HCT116 (cell line): ENCODE measurements around the gene GMPR2. TPM values are rescaled to one million over a fixed set of nuclear protein-coding genes. Genes with fewer than 3 reads are reported as not detected.

ENCODE experiments used
- ATAC-seq: fragments of 200-7000 bp; cut with Tn5 transposase; 2 replicates; pipeline ENCODE4 v1.9.1; 2020; ENCODE audit warnings: mild to moderate bottlenecking, moderate library complexity
- BruUV-seq: library from RNA; stranded (reverse); fragments of 400-500 nt; replicated peaks from 2 replicates; lab custom pipeline; 2021; lab: Mats Ljungman, UMichigan
- CTCF ChIA-PET: fragments of 300-600 bp; sonication (Branson Sonifier 250); formaldehyde crosslinking; loops from one replicate; lab custom pipeline; 2021; ENCODE audit warnings: antibody characterized with exemption; lab: Charles Lee
- POLR2A ChIA-PET: fragments of 300-600, 350-600 bp; sonication (Branson Sonifier 250); formaldehyde crosslinking; loops from one replicate; lab custom pipeline; 2021; ENCODE audit warnings: antibody characterized with exemption; lab: Charles Lee
- RAD21 ChIA-PET, 2 experiments: fragments of 300-600 bp; sonication (Branson Sonifier 250); formaldehyde crosslinking; loops; one replicate each; lab custom pipeline; 2023; ENCODE audit warnings: low total read pairs in 2 of 2; ENCODE audit not compliant: uncharacterized antibody in 2 of 2, unreplicated experiment in 2 of 2, low non-redundant PET in 1 of 2; lab: Charles Lee
- DNase-seq: peaks from one replicate; pipeline ENCODE4 v3.0.0-alpha.2; 2010; ENCODE audit warnings: low read depth, low spot score
- H2AFZ ChIP-seq: fragments of 200-600 bp; shearing (Covaris generic), sonication (generic); 2 replicates; pipeline ENCODE4 v1.6.1; 2017; ENCODE audit warnings: low read depth, mixed run types, mixed read lengths, antibody characterized with exemption, low read length; ENCODE audit not compliant: poor library complexity, severe bottlenecking
- H3K27ac ChIP-seq: 2 replicates; pipeline ENCODE4 v1.5.1; 2012; ENCODE audit warnings: low read depth, low read length
- H3K27me3 ChIP-seq: fragments of 200-600 bp; sonication (generic); 2 replicates; pipeline ENCODE4 v1.6.1; 2016; ENCODE audit warnings: mixed run types, low read length, mixed read lengths; ENCODE audit not compliant: insufficient read depth
- H3K36me3 ChIP-seq, 2 experiments: fragments of 200-500 bp in 1 of 2; fragments of 200-600 bp in 1 of 2; sonication (Bioruptor generic) in 1 of 2; sonication (generic) in 1 of 2; 2 replicates each; pipeline versions ENCODE4 v1.5.1 to v1.6.1; 2014 to 2016; ENCODE audit warnings: low read length in 2 of 2, inconsistent platforms in 1 of 2, mixed read lengths in 1 of 2, mixed run types in 1 of 2; ENCODE audit not compliant: insufficient read depth in 2 of 2, control insufficient read depth in 1 of 2
- H3K4me1 ChIP-seq, 2 experiments: fragments of 200-600 bp in 1 of 2; sonication (generic) in 1 of 2; 2 replicates each; pipeline versions ENCODE4 v1.5.1 to v1.6.1; 2012 to 2017; ENCODE audit warnings: low read length in 2 of 2, inconsistent platforms in 1 of 2, mild to moderate bottlenecking in 1 of 2, mixed read lengths in 1 of 2, mixed run types in 1 of 2, moderate library complexity in 1 of 2; ENCODE audit not compliant: insufficient read depth in 2 of 2, control insufficient read depth in 1 of 2
- H3K4me2 ChIP-seq: fragments of 200-600 bp; sonication (generic); 2 replicates; pipeline ENCODE4 v1.6.1; 2017; ENCODE audit warnings: mixed run types, low read length, mixed read lengths
- H3K4me3 ChIP-seq, 2 experiments: fragments of 200-600 bp in 1 of 2; sonication (generic) in 1 of 2; replicated peaks in 1 of 2; 2 replicates each; pipeline ENCODE4 v1.5.1; 2011 to 2016; ENCODE audit warnings: low read length in 2 of 2, control low read depth in 1 of 2, low read depth in 1 of 2, mild to moderate bottlenecking in 1 of 2, mixed read lengths in 1 of 2, mixed run types in 1 of 2
- H3K79me2 ChIP-seq: fragments of 200-600 bp; sonication (generic); 2 replicates; pipeline ENCODE4 v1.6.1; 2017; ENCODE audit warnings: mild to moderate bottlenecking, mixed run types, low read length, moderate library complexity, mixed read lengths; ENCODE audit not compliant: insufficient read depth
- H3K9ac ChIP-seq: fragments of 200-600 bp; sonication (generic); 2 replicates; pipeline ENCODE4 v1.6.1; 2016; ENCODE audit warnings: low read length, mixed read lengths
- H3K9me2 ChIP-seq: fragments of 200-600 bp; sonication (generic), shearing (Covaris generic); 2 replicates; pipeline ENCODE4 v1.6.1; 2017; ENCODE audit warnings: mixed run types, mild to moderate bottlenecking, moderate library complexity; ENCODE audit not compliant: insufficient read depth
- H3K9me3 ChIP-seq, 2 experiments: fragments of 200-500 bp in 1 of 2; fragments of 200-600 bp in 1 of 2; sonication (Bioruptor generic) in 1 of 2; sonication (generic) in 1 of 2; 2 replicates each; pipeline ENCODE4 v1.6.1; 2014 to 2017; ENCODE audit warnings: low read length in 2 of 2, mixed read lengths in 2 of 2, inconsistent platforms in 1 of 2, low read depth in 1 of 2, mild to moderate bottlenecking in 1 of 2, mixed run types in 1 of 2, moderate library complexity in 1 of 2; ENCODE audit not compliant: control insufficient read depth in 1 of 2, insufficient read depth in 1 of 2
- H4K20me1 ChIP-seq: fragments of 200-600 bp; sonication (generic), shearing (Covaris generic); 2 replicates; pipeline ENCODE4 v1.6.1; 2017; ENCODE audit warnings: mixed run types, mild to moderate bottlenecking, moderate library complexity; ENCODE audit not compliant: insufficient read depth
- CEBPB ChIP-seq: IDR thresholded peaks from 2 replicates; pipeline ENCODE4 v1.6.1; 2012; ENCODE audit warnings: low read depth
- ELF1 ChIP-seq: IDR thresholded peaks from 2 replicates; pipeline ENCODE4 v1.6.1; 2012; ENCODE audit warnings: low read depth, borderline replicate concordance
- EZH2 ChIP-seq: fragments of 200-600 bp; sonication (generic); IDR thresholded peaks from 2 replicates; pipeline ENCODE4 v1.6.1; 2017; ENCODE audit warnings: antibody characterized with exemption, mixed run types
- EZH2phosphoT487 ChIP-seq: fragments of 200-600 bp; IDR thresholded peaks from 2 replicates; pipeline ENCODE4 v1.6.1; 2018; ENCODE audit warnings: antibody characterized with exemption, borderline replicate concordance
- JUND ChIP-seq: IDR thresholded peaks from 2 replicates; pipeline ENCODE4 v1.6.1; 2012
- POLR2A ChIP-seq: IDR thresholded peaks from 2 replicates; pipeline ENCODE4 v1.7.0; 2011; ENCODE audit warnings: borderline replicate concordance; ENCODE audit not compliant: insufficient read depth, insufficient read length; ENCODE audit errors: extremely low read depth
- POLR2AphosphoS5 ChIP-seq: IDR thresholded peaks from 2 replicates; pipeline ENCODE4 v1.6.1; 2011; ENCODE audit warnings: mild to moderate bottlenecking, low read depth, low read length, moderate library complexity
- RAD21 ChIP-seq: IDR thresholded peaks from 2 replicates; pipeline ENCODE4 v1.6.1; 2012; ENCODE audit warnings: low read depth, mild to moderate bottlenecking
- SRF ChIP-seq: IDR thresholded peaks from 2 replicates; pipeline ENCODE4 v1.6.1; 2012; ENCODE audit warnings: low read depth
- TCF7L2 ChIP-seq: IDR thresholded peaks from 2 replicates; pipeline ENCODE4 v1.7.0; 2011; ENCODE audit warnings: borderline replicate concordance, inconsistent platforms; ENCODE audit not compliant: insufficient read depth, insufficient read length; ENCODE audit errors: extremely low read depth
- YY1 ChIP-seq: IDR thresholded peaks from 2 replicates; pipeline ENCODE4 v1.6.1; 2011; ENCODE audit warnings: low read length, low read depth, moderate library complexity, mild to moderate bottlenecking; ENCODE audit not compliant: insufficient replicate concordance; ENCODE audit errors: extremely low read depth
- ZFX ChIP-seq: fragments of 450-650 bp; IDR thresholded peaks from 2 replicates; pipeline ENCODE4 v1.6.1; 2017
- ZNF274 ChIP-seq: fragments of 200-500 bp; sonication (Bioruptor generic); IDR thresholded peaks from 2 replicates; pipeline ENCODE4 v1.6.1; 2014; ENCODE audit warnings: mild to moderate bottlenecking, low read depth, low read length, inconsistent platforms
- intact Hi-C: fragments of 100-400 bp; cut with micrococcal nuclease; formaldehyde crosslinking; loops from 2 replicates; pipeline ENCODE4 v1.10.0; 2022
- total RNA-seq: library from RNA; stranded (reverse); gene quantifications from one replicate; pipeline ENCODE4 v1.2.1, GENCODE V29; 2021; ENCODE audit not compliant: unreplicated experiment
- TF ChIP-seq, protein P1 (sequence below): IDR thresholded peaks from 2 replicates; pipeline ENCODE4 v1.6.1; 2012
- TF ChIP-seq, protein P2 (sequence below), 3 experiments: fragments of 200-600 bp in 1 of 3; sonication (generic) in 1 of 3; IDR thresholded peaks in 2 of 3; conservative IDR thresholded peaks in 1 of 3; 2 replicates each; pipeline ENCODE4 v1.5.1; 2012 to 2017; ENCODE audit warnings: low read depth in 2 of 3, low read length in 2 of 3, antibody characterized with exemption in 1 of 3, borderline replicate concordance in 1 of 3, control low read depth in 1 of 3, mild to moderate bottlenecking in 1 of 3, mixed read lengths in 1 of 3, mixed run types in 1 of 3, moderate library complexity in 1 of 3; ENCODE audit not compliant: insufficient read depth in 1 of 3
- TF ChIP-seq, protein P3 (sequence below): IDR thresholded peaks from 2 replicates; pipeline ENCODE4 v1.6.1; 2012; ENCODE audit warnings: low read depth
- TF ChIP-seq, protein P4 (sequence below): IDR thresholded peaks from 2 replicates; pipeline ENCODE4 v1.6.1; 2011; ENCODE audit warnings: mild to moderate bottlenecking, low read length, moderate library complexity; ENCODE audit not compliant: insufficient replicate concordance; ENCODE audit errors: extremely low read depth

Gene GMPR2
- total RNA-seq, 1 experiment from 2014 or later = 66.9 TPM

DNA sequence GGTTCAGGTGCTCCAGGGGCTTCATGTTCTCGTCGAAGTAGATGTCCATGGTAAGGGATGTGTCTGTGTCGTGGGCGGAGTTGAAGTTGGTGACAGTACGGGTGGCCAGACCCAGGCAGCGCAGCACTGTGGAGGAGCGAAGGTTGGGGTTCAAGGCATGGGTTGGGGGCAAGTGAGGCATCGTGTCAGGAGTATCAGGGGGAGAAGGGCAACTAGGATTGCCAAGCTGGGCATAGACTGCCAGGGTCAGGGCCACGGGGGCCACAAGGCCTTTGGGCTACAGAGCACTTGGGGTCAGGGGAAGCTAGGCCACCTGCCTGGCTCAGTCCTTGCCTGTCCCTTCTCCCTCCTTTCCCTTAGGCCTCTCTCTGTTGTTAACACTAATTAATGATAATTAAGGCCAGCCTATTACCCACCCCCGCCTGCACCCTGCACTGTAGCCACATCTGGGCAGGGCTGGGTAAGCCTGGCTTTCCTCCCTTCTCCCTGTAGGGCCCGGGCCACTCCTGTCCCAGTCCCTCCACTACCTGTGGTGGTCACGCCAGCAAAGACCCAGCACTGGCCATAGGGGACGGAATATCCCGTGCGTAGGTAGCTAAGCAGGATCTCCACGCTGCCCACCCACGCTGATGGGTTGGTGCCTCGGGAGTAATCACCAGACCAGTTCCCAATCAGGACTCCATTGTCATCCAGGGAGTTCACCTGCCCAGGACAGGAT lies 26.0 kb downstream of the GMPR2 start:
- no peaks in the 10 kb centered on the region for H3K9me3 ChIP-seq
- H3K27me3 ChIP-seq = no peaks in the 10 kb centered on the region
- DNase-seq (no peak), ATAC-seq (peak; percentile 30; the same call in 1 of the 2 replicates)
- no peak overlapping the region for H3K27ac ChIP-seq
- no peaks in the 10 kb centered on the region; a peak in 1 of 4 replicates for H3K36me3 ChIP-seq
- intact Hi-C loops = no loop called here
- no peak overlapping the region for H2AFZ ChIP-seq
- no peaks in the 10 kb centered on the region for H3K79me2 ChIP-seq
- H3K9ac ChIP-seq = no peak overlapping the region
- H3K4me2 ChIP-seq = peak overlapping the region; percentile 43
- H3K4me3 ChIP-seq = no peak overlapping the region
- H3K9me2 ChIP-seq = no peaks in the 10 kb centered on the region
- no TSS peak for BruUV-seq
- ChIA-PET RAD21 (no interaction called here), CTCF (interaction anchor here (1.1 kb wide), 1 partner anchor 12 kb away, joined by 3 read pairs; the partner anchor contains the start of gene RABGGTA), POLR2A (no interaction called here)
- TF ChIP-seq EZH2phosphoT487 = no peak
- no peak for TF ChIP-seq ELF1
- TF ChIP-seq RAD21 = no peak
- TF ChIP-seq, protein P1, sequence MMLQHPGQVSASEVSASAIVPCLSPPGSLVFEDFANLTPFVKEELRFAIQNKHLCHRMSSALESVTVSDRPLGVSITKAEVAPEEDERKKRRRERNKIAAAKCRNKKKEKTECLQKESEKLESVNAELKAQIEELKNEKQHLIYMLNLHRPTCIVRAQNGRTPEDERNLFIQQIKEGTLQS = no peak
- TF ChIP-seq POLR2AphosphoS5 = no peak
- TF ChIP-seq JUND = no peak
- TF ChIP-seq SRF = no peak
- TF ChIP-seq, protein P2, sequence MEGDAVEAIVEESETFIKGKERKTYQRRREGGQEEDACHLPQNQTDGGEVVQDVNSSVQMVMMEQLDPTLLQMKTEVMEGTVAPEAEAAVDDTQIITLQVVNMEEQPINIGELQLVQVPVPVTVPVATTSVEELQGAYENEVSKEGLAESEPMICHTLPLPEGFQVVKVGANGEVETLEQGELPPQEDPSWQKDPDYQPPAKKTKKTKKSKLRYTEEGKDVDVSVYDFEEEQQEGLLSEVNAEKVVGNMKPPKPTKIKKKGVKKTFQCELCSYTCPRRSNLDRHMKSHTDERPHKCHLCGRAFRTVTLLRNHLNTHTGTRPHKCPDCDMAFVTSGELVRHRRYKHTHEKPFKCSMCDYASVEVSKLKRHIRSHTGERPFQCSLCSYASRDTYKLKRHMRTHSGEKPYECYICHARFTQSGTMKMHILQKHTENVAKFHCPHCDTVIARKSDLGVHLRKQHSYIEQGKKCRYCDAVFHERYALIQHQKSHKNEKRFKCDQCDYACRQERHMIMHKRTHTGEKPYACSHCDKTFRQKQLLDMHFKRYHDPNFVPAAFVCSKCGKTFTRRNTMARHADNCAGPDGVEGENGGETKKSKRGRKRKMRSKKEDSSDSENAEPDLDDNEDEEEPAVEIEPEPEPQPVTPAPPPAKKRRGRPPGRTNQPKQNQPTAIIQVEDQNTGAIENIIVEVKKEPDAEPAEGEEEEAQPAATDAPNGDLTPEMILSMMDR (IDR thresholded peaks at IDR 0.05 in 2 of 3, conservative IDR thresholded peaks at IDR 0.05 in 1 of 3; ENCODE audit: borderline replicate concordance in 1 of 3, insufficient read depth in 1 of 3, low read depth in 2 of 3, low read length in 2 of 3) = no peak
- no peak for TF ChIP-seq ZFX
- TF ChIP-seq CEBPB = no peak
- TF ChIP-seq, protein P3, sequence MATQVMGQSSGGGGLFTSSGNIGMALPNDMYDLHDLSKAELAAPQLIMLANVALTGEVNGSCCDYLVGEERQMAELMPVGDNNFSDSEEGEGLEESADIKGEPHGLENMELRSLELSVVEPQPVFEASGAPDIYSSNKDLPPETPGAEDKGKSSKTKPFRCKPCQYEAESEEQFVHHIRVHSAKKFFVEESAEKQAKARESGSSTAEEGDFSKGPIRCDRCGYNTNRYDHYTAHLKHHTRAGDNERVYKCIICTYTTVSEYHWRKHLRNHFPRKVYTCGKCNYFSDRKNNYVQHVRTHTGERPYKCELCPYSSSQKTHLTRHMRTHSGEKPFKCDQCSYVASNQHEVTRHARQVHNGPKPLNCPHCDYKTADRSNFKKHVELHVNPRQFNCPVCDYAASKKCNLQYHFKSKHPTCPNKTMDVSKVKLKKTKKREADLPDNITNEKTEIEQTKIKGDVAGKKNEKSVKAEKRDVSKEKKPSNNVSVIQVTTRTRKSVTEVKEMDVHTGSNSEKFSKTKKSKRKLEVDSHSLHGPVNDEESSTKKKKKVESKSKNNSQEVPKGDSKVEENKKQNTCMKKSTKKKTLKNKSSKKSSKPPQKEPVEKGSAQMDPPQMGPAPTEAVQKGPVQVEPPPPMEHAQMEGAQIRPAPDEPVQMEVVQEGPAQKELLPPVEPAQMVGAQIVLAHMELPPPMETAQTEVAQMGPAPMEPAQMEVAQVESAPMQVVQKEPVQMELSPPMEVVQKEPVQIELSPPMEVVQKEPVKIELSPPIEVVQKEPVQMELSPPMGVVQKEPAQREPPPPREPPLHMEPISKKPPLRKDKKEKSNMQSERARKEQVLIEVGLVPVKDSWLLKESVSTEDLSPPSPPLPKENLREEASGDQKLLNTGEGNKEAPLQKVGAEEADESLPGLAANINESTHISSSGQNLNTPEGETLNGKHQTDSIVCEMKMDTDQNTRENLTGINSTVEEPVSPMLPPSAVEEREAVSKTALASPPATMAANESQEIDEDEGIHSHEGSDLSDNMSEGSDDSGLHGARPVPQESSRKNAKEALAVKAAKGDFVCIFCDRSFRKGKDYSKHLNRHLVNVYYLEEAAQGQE = no peak
- no peak for TF ChIP-seq POLR2A
- TF ChIP-seq ZNF274 = no peak
- TF ChIP-seq EZH2 = no peak
- no peak for TF ChIP-seq YY1
- TF ChIP-seq, protein P4, sequence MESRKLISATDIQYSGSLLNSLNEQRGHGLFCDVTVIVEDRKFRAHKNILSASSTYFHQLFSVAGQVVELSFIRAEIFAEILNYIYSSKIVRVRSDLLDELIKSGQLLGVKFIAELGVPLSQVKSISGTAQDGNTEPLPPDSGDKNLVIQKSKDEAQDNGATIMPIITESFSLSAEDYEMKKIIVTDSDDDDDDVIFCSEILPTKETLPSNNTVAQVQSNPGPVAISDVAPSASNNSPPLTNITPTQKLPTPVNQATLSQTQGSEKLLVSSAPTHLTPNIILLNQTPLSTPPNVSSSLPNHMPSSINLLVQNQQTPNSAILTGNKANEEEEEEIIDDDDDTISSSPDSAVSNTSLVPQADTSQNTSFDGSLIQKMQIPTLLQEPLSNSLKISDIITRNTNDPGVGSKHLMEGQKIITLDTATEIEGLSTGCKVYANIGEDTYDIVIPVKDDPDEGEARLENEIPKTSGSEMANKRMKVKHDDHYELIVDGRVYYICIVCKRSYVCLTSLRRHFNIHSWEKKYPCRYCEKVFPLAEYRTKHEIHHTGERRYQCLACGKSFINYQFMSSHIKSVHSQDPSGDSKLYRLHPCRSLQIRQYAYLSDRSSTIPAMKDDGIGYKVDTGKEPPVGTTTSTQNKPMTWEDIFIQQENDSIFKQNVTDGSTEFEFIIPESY = no peak
- no peak for TF ChIP-seq TCF7L2
- H3K4me1 ChIP-seq = peaks cover 10 to 14% of the 10 kb centered on the region in 2 experiments
- no peaks in the 10 kb centered on the region for H4K20me1 ChIP-seq
